Measurements from ENCODE around the gene PIK3CB.

DNA sequence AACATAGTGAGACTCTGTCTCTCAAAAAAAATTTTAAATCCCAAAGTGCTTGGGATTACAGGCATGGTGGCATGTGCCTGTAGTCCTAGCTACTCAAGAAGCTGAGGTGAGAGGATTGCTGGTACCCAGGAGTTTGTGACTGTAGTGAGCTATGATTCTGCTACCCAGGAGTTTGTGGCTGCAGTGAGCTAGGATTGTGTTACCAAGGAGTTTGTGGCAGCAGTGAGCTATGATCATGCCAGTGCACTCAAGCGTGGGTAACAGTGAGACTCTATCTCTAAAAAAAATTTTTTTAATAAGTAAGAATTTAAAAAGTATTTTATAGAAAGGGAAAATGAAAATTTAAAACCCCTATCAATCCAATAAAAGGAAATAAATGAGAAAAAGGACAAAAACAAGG lies 156.6 kb downstream of the PIK3CB start:
- TF ChIP-seq, protein P1, sequence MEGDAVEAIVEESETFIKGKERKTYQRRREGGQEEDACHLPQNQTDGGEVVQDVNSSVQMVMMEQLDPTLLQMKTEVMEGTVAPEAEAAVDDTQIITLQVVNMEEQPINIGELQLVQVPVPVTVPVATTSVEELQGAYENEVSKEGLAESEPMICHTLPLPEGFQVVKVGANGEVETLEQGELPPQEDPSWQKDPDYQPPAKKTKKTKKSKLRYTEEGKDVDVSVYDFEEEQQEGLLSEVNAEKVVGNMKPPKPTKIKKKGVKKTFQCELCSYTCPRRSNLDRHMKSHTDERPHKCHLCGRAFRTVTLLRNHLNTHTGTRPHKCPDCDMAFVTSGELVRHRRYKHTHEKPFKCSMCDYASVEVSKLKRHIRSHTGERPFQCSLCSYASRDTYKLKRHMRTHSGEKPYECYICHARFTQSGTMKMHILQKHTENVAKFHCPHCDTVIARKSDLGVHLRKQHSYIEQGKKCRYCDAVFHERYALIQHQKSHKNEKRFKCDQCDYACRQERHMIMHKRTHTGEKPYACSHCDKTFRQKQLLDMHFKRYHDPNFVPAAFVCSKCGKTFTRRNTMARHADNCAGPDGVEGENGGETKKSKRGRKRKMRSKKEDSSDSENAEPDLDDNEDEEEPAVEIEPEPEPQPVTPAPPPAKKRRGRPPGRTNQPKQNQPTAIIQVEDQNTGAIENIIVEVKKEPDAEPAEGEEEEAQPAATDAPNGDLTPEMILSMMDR (conservative IDR thresholded peaks at IDR 0.05; ENCODE audit: low read depth, low read length) = no peak
- TF ChIP-seq EZH2 (IDR thresholded peaks at IDR 0.05; ENCODE audit: low read length, unreplicated experiment) = no peak

All from PC-3 (cell line).